Measurements from ENCODE around the gene SND1. TPM values are rescaled to one million over a fixed set of nuclear protein-coding genes. Genes with fewer than 3 reads are reported as not detected.

Gene SND1
- total and polyA plus RNA-seq, 2 of the 4 experiments (the other 2 are of a cell fraction): 154 to 294 TPM

GRCh38 chr7:127608446-127608845, 43.5 kb upstream of the SND1 start:
- no peak for ATAC-seq (ENCODE audit: low read depth)

More at GRCh38 chr7:127608446-127608845, 43.5 kb upstream of the SND1 start:
- no CpG with 5 or more reads among the region's 6 CpGs for WGBS, 2 experiments (ENCODE audit: extremely low coverage in 2 of 2, insufficient read length in 1 of 2)
- in situ Hi-C loops (cut with MboI; ENCODE audit: low sequenced_read_pairs): no loop called here
- no peak overlapping the region for H2AK5ac ChIP-seq (ENCODE audit: low read depth, low read length)
- H3K9me1 ChIP-seq (ENCODE audit: insufficient read depth, low read length): no peaks in the 10 kb centered on the region
- no peak for TF ChIP-seq ELK1 (IDR thresholded peaks at IDR 0.05; ENCODE audit: borderline replicate concordance, low read depth, low read length)
- no peak overlapping the region for H2AK9ac ChIP-seq (replicated peaks; ENCODE audit: low read depth, low read length, poor library complexity)
- no peak overlapping the region for H2BK120ac ChIP-seq (ENCODE audit: low read depth, low read length)
- peaks cover 21% of the 10 kb centered on the region for H3K27me3 ChIP-seq (ENCODE audit: control insufficient read depth, insufficient read depth, low read length)
- no peak overlapping the region for H3K14ac ChIP-seq (replicated peaks; ENCODE audit: low read depth, low read length)
- no peak for DNase-seq
- no peak overlapping the region for H3K56ac ChIP-seq (ENCODE audit: extremely low read depth, insufficient read depth, low read length)
- no peaks in the 10 kb centered on the region for H4K20me1 ChIP-seq (ENCODE audit: insufficient read depth, low read length)
- H3K4me2 ChIP-seq (ENCODE audit: low read depth, low read length): no peak overlapping the region
- H3K23ac ChIP-seq (ENCODE audit: low read depth, low read length): no peak overlapping the region
- H3K9me3 ChIP-seq (ENCODE audit: control insufficient read depth, insufficient read depth, low read length): peaks cover 5% of the 10 kb centered on the region
- H2BK20ac ChIP-seq (ENCODE audit: low read depth, low read length): no peak overlapping the region
- no peak overlapping the region for H3K4me3 ChIP-seq (ENCODE audit: insufficient read depth, low read depth, low read length)
- dilution Hi-C loops (cut with HindIII; ENCODE audit: low sequenced_read_pairs, unreplicated experiment): no loop called here
- intact Hi-C loops (cut with micrococcal nuclease): no loop called here
- no peak overlapping the region for H4K5ac ChIP-seq (ENCODE audit: low read depth, low read length)
- no peak overlapping the region for H3K9ac ChIP-seq (ENCODE audit: low read depth, low read length)
- POLR2A ChIA-PET (ENCODE audit: unreplicated experiment): no interaction called here
- H3K4ac ChIP-seq (ENCODE audit: low read depth, low read length): no peak overlapping the region
- CTCF ChIA-PET: no interaction called here
- no peak overlapping the region for H2BK5ac ChIP-seq (ENCODE audit: low read depth, low read length, poor library complexity, severe bottlenecking)
- BruUV-seq (replicated peaks): no TSS peak
- no peaks in the 10 kb centered on the region for H3K4me1 ChIP-seq (ENCODE audit: control insufficient read depth, insufficient read depth, low read length)
- H2BK15ac ChIP-seq (ENCODE audit: low read depth, low read length): no peak overlapping the region
- no peaks in the 10 kb centered on the region for H3K36me3 ChIP-seq (ENCODE audit: control insufficient read depth, insufficient read depth, low read length)
- no peak overlapping the region for H3K18ac ChIP-seq (ENCODE audit: low read depth, low read length)
- no peak overlapping the region for H4K8ac ChIP-seq (ENCODE audit: low read depth in 2 of 2, low read length in 2 of 2)
- H4K91ac ChIP-seq (ENCODE audit: insufficient read depth, low read depth, low read length): no peak overlapping the region
- H2AFZ ChIP-seq (replicated peaks; ENCODE audit: low read length, poor library complexity): no peak overlapping the region
- no peaks in the 10 kb centered on the region for H3K79me1 ChIP-seq (ENCODE audit: low read depth in 1 of 2, low read length in 2 of 2)
- no peak overlapping the region for H3K27ac ChIP-seq (ENCODE audit: insufficient read depth, low read length)
